BLaER1 treated with 17β-estradiol and CSF1 and Interleukin-3, amounts not matched to agents 10 nM and 100 nM (cell line): ENCODE measurements around the gene SPINK9.

Source experiments
- H3K27ac ChIP-seq, 11 experiments: shearing (Covaris generic); formaldehyde crosslinking; 2 replicates each; pipeline ENCODE4 v1.8.1; 2022
- H3K27me3 ChIP-seq, 11 experiments: shearing (Covaris generic); formaldehyde crosslinking; 2 replicates each; pipeline ENCODE4 v1.8.1; 2022
- H3K36me3 ChIP-seq, 11 experiments: shearing (Covaris generic); formaldehyde crosslinking; 2 replicates each; pipeline ENCODE4 v1.8.1; 2022
- H3K4me1 ChIP-seq, 10 experiments: shearing (Covaris generic); formaldehyde crosslinking; 2 replicates each; pipeline ENCODE4 v1.8.1; 2022
- H3K4me2 ChIP-seq, 11 experiments: shearing (Covaris generic); formaldehyde crosslinking; 2 replicates each; pipeline ENCODE4 v1.8.1; 2022
- H3K4me3 ChIP-seq, 10 experiments: shearing (Covaris generic); formaldehyde crosslinking; 2 replicates each; pipeline ENCODE4 v1.8.1; 2022
- H3K9ac ChIP-seq, 11 experiments: shearing (Covaris generic); formaldehyde crosslinking; 2 replicates each; pipeline ENCODE4 v1.8.1; 2022
- H3K9me3 ChIP-seq, 11 experiments: shearing (Covaris generic); formaldehyde crosslinking; replicated peaks in 1 of 11; 2 replicates each; pipeline ENCODE4 v1.8.1; 2022
- H4K20me1 ChIP-seq, 11 experiments: shearing (Covaris generic); formaldehyde crosslinking; 2 replicates each; pipeline ENCODE4 v1.8.1; 2022
- Cebpa-rat ChIP-seq, 11 experiments: shearing (Covaris generic); IDR thresholded peaks; 2 replicates each; pipeline ENCODE4 v1.8.1; 2022

The SPINK9 gene

DNA sequence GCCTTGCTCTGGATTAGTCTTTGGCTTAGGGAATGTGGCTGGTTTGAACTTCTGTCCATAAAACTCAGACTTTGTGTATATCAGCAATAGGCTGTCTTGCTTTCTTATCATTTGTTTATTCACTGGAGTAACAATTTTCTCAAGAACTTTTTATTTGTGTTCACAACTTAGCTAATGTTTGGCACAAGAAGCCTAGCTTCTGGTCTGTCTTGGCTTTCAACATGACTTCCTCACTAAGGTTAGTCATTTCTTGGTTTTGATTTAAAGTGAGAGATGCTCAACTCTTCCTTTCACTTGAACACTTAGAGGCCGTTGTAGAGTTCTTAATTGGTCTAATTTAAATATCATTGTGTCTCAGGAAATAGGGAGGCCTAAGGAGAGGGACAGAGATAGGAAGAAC, 53.3 kb downstream of the SPINK9 start:
- Histone ChIP-seq H3K36me3 (peaks cover 18 to 71% (median 42%) of the 10 kb centered on the region in 11 experiments; a peak in 21 of 22 replicates), H3K9me3 (no peaks in the 10 kb centered on the region), H3K27ac (peak overlapping the region in 2 of 11 experiments; percentile 14 to 18; a peak in 2 of 22 replicates), H3K9ac (no peak overlapping the region), H3K4me2 (peak overlapping the region in 4 of 11 experiments; percentile 31 to 99 (median 94); a peak in 7 of 22 replicates), H3K4me3 (no peak overlapping the region), H3K4me1 (peaks cover 21 to 93% (median 31%) of the 10 kb centered on the region in 10 experiments), H3K27me3 (no peaks in the 10 kb centered on the region), H4K20me1 (peaks cover 10 to 79% (median 61%) of the 10 kb centered on the region in 11 experiments; a peak in 16 of 22 replicates)
- no peak for TF ChIP-seq Cebpa-rat (IDR thresholded peaks at IDR 0.05)
